HepG2 (cell line): Measurements from ENCODE around the gene KRTCAP2. TPM values are rescaled to one million over a fixed set of nuclear protein-coding genes. Genes with fewer than 3 reads are reported as not detected.

Experiments used
- ATRX ChIP-seq: sonication (generic); formaldehyde crosslinking; IDR thresholded peaks from 2 replicates; pipeline ENCODE4 v1.4.0; 2020; ENCODE audit warnings: missing genetic modification reagents, borderline replicate concordance
- KAT8 ChIP-seq: IDR thresholded peaks from 2 replicates; pipeline ENCODE4 v1.6.1; 2016; ENCODE audit warnings: missing genetic modification reagents, missing compliant biosample characterization
- SALL2 ChIP-seq: sonication (generic); formaldehyde crosslinking; IDR thresholded peaks from 2 replicates; pipeline ENCODE4 v1.8.1; 2023; ENCODE audit warnings: mild to moderate bottlenecking, missing genetic modification reagents, inconsistent platforms
- TEAD2 ChIP-seq: sonication (generic); formaldehyde crosslinking; IDR thresholded peaks from 2 replicates; pipeline ENCODE4 v1.9.0; 2021; ENCODE audit warnings: missing genetic modification reagents
- ZNF124 ChIP-seq: sonication (generic); formaldehyde crosslinking; IDR thresholded peaks from 2 replicates; pipeline ENCODE4 v1.4.0; 2020; ENCODE audit warnings: missing genetic modification reagents
- ZNF652 ChIP-seq: IDR thresholded peaks from 2 replicates; pipeline ENCODE4 v1.6.1; 2016; ENCODE audit warnings: low read depth, borderline replicate concordance
- ZNF780A ChIP-seq: sonication (generic); formaldehyde crosslinking; IDR thresholded peaks from 2 replicates; pipeline ENCODE4 v1.8.0; 2022; ENCODE audit warnings: mild to moderate bottlenecking, missing genetic modification reagents, moderate library complexity
- polyA plus RNA-seq, 8 experiments: library from polyadenylated mRNA; depleted of rRNA in 3 of 8; stranded (reverse) in 7 of 8; unstranded in 1 of 8; fragments of >200 nt; fragmentation: Illumina TruSeq in 4 of 8; extraction: Trizol in 4 of 8; gene quantifications; 2 replicates each; pipeline versions ENCODE4 v1.2.1 to v1.2.3, GENCODE V29; 2011 to 2016; ENCODE audit warnings: low read depth in 4 of 8, missing spikeins in 1 of 8, mixed read lengths in 1 of 8; ENCODE audit not compliant: insufficient read depth in 1 of 8
- total RNA-seq, 5 experiments: library from RNA; depleted of rRNA; stranded (reverse); fragments of >200 nt; fragmentation: Illumina TruSeq; extraction: Trizol; gene quantifications; 2 replicates each; pipeline ENCODE4 v1.2.3, GENCODE V29; 2016; ENCODE audit warnings: low read depth in 1 of 5
- TF ChIP-seq, protein P1 (sequence below): sonication (generic); formaldehyde crosslinking; IDR thresholded peaks from 2 replicates; pipeline ENCODE4 v1.4.0; 2020; ENCODE audit warnings: missing genetic modification reagents, borderline replicate concordance
- TF ChIP-seq, protein P2 (sequence below): IDR thresholded peaks from 2 replicates; pipeline ENCODE4 v1.6.1; 2016; ENCODE audit warnings: low read depth
- TF ChIP-seq, protein P3 (sequence below): sonication (generic); formaldehyde crosslinking; conservative IDR thresholded peaks from 2 replicates; pipeline ENCODE4 v1.4.0; 2020; ENCODE audit warnings: missing genetic modification reagents
- TF ChIP-seq, protein P4 (sequence below): IDR thresholded peaks from 2 replicates; pipeline ENCODE4 v1.6.1; 2016; ENCODE audit warnings: low read depth, missing genetic modification reagents, missing compliant biosample characterization
- TF ChIP-seq, protein P5 (sequence below): sonication (generic); formaldehyde crosslinking; IDR thresholded peaks from 2 replicates; pipeline ENCODE4 v1.4.0; 2020; ENCODE audit warnings: mild to moderate bottlenecking, missing genetic modification reagents
- TF ChIP-seq, protein P6 (sequence below): IDR thresholded peaks from 2 replicates; pipeline ENCODE4 v1.6.1; 2018; ENCODE audit warnings: missing genetic modification reagents, mild to moderate bottlenecking, missing compliant biosample characterization
- TF ChIP-seq, protein P7 (sequence below): sonication (generic); formaldehyde crosslinking; IDR thresholded peaks from 2 replicates; pipeline ENCODE4 v1.4.0; 2020; ENCODE audit warnings: missing genetic modification reagents

KRTCAP2 gene
- total and polyA plus RNA-seq, 2 of the 13 experiments (the other 11 are each of a cell fraction or from before 2014, with no cell fraction given): 77.3 to 79.4 TPM

DNA sequence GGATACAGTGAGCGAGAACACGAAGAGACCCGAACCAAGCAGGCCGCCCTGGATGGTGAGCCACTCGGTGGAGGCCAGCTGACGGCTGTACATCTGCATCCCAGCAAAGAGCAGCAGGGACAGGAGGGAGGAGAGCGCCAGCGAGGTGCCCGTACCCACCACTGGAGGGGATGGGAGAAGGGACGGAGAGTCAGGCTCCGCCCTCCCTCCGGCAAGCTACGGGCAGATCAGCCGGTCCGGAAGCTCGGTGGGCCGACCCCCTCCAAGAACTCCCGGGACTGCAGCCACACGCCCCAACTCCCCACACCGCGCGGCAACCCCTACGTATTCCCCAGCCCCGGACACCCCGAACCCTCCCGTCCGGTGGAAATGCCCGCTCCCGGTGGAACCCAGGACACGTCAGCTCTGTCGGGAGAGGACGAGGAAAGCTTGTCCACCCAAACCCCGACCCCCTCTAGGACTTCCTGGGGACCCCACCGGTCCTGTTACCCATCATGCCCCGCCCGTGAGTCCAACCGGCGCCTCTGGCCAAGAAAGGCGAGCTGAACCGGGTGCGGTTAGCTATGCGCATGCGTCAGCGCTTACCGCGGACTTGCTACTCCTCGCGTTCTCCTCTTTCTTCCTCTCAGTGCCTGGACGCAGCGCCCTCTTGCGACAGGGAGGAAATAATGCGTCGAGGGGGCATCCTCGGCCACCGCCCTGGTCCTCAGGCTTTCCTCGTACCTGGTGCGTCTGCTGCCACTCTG, at the start of gene KRTCAP2 (continued):
- TF ChIP-seq, protein P1, sequence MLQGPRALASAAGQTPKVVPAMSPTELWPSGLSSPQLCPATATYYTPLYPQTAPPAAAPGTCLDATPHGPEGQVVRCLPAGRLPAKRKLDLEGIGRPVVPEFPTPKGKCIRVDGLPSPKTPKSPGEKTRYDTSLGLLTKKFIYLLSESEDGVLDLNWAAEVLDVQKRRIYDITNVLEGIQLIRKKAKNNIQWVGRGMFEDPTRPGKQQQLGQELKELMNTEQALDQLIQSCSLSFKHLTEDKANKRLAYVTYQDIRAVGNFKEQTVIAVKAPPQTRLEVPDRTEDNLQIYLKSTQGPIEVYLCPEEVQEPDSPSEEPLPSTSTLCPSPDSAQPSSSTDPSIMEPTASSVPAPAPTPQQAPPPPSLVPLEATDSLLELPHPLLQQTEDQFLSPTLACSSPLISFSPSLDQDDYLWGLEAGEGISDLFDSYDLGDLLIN (CRISPR knock-in tag): no peak
- TF ChIP-seq KAT8 (CRISPR knock-in tag) (peak; percentile 95), ATRX (CRISPR knock-in tag) (no peak), ZNF124 (CRISPR knock-in tag) (no peak), SALL2 (CRISPR knock-in tag) (peak; percentile 85), TEAD2 (CRISPR knock-in tag) (0 out of 2 replicates have a peak, but pooled peaks have one; percentile 34), ZNF780A (CRISPR knock-in tag) (no peak), ZNF652 (CRISPR knock-in tag) (no peak)
- TF ChIP-seq, protein P2, sequence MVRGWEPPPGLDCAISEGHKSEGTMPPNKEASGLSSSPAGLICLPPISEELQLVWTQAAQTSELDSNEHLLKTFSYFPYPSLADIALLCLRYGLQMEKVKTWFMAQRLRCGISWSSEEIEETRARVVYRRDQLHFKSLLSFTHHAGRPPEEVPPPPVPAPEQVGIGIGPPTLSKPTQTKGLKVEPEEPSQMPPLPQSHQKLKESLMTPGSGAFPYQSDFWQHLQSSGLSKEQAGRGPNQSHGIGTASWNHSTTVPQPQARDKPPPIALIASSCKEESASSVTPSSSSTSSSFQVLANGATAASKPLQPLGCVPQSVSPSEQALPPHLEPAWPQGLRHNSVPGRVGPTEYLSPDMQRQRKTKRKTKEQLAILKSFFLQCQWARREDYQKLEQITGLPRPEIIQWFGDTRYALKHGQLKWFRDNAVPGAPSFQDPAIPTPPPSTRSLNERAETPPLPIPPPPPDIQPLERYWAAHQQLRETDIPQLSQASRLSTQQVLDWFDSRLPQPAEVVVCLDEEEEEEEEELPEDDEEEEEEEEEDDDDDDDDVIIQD (CRISPR knock-in tag): peak; percentile 65; the same call in 1 of the 2 replicates
- TF ChIP-seq, protein P3, sequence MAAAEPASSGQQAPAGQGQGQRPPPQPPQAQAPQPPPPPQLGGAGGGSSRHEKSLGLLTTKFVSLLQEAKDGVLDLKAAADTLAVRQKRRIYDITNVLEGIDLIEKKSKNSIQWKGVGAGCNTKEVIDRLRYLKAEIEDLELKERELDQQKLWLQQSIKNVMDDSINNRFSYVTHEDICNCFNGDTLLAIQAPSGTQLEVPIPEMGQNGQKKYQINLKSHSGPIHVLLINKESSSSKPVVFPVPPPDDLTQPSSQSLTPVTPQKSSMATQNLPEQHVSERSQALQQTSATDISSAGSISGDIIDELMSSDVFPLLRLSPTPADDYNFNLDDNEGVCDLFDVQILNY (CRISPR knock-in tag): no peak
- TF ChIP-seq, protein P4, sequence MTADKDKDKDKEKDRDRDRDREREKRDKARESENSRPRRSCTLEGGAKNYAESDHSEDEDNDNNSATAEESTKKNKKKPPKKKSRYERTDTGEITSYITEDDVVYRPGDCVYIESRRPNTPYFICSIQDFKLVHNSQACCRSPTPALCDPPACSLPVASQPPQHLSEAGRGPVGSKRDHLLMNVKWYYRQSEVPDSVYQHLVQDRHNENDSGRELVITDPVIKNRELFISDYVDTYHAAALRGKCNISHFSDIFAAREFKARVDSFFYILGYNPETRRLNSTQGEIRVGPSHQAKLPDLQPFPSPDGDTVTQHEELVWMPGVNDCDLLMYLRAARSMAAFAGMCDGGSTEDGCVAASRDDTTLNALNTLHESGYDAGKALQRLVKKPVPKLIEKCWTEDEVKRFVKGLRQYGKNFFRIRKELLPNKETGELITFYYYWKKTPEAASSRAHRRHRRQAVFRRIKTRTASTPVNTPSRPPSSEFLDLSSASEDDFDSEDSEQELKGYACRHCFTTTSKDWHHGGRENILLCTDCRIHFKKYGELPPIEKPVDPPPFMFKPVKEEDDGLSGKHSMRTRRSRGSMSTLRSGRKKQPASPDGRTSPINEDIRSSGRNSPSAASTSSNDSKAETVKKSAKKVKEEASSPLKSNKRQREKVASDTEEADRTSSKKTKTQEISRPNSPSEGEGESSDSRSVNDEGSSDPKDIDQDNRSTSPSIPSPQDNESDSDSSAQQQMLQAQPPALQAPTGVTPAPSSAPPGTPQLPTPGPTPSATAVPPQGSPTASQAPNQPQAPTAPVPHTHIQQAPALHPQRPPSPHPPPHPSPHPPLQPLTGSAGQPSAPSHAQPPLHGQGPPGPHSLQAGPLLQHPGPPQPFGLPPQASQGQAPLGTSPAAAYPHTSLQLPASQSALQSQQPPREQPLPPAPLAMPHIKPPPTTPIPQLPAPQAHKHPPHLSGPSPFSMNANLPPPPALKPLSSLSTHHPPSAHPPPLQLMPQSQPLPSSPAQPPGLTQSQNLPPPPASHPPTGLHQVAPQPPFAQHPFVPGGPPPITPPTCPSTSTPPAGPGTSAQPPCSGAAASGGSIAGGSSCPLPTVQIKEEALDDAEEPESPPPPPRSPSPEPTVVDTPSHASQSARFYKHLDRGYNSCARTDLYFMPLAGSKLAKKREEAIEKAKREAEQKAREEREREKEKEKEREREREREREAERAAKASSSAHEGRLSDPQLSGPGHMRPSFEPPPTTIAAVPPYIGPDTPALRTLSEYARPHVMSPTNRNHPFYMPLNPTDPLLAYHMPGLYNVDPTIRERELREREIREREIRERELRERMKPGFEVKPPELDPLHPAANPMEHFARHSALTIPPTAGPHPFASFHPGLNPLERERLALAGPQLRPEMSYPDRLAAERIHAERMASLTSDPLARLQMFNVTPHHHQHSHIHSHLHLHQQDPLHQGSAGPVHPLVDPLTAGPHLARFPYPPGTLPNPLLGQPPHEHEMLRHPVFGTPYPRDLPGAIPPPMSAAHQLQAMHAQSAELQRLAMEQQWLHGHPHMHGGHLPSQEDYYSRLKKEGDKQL (CRISPR knock-in tag): no peak
- TF ChIP-seq, protein P5, sequence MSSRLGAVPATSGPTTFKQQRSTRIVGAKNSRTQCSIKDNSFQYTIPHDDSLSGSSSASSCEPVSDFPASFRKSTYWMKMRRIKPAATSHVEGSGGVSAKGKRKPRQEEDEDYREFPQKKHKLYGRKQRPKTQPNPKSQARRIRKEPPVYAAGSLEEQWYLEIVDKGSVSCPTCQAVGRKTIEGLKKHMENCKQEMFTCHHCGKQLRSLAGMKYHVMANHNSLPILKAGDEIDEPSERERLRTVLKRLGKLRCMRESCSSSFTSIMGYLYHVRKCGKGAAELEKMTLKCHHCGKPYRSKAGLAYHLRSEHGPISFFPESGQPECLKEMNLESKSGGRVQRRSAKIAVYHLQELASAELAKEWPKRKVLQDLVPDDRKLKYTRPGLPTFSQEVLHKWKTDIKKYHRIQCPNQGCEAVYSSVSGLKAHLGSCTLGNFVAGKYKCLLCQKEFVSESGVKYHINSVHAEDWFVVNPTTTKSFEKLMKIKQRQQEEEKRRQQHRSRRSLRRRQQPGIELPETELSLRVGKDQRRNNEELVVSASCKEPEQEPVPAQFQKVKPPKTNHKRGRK (CRISPR knock-in tag): 0 out of 2 replicates have a peak, but pooled peaks have one; percentile 52
- TF ChIP-seq, protein P6, sequence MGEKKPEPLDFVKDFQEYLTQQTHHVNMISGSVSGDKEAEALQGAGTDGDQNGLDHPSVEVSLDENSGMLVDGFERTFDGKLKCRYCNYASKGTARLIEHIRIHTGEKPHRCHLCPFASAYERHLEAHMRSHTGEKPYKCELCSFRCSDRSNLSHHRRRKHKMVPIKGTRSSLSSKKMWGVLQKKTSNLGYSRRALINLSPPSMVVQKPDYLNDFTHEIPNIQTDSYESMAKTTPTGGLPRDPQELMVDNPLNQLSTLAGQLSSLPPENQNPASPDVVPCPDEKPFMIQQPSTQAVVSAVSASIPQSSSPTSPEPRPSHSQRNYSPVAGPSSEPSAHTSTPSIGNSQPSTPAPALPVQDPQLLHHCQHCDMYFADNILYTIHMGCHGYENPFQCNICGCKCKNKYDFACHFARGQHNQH (CRISPR knock-in tag): peak; percentile 84
- TF ChIP-seq, protein P7, sequence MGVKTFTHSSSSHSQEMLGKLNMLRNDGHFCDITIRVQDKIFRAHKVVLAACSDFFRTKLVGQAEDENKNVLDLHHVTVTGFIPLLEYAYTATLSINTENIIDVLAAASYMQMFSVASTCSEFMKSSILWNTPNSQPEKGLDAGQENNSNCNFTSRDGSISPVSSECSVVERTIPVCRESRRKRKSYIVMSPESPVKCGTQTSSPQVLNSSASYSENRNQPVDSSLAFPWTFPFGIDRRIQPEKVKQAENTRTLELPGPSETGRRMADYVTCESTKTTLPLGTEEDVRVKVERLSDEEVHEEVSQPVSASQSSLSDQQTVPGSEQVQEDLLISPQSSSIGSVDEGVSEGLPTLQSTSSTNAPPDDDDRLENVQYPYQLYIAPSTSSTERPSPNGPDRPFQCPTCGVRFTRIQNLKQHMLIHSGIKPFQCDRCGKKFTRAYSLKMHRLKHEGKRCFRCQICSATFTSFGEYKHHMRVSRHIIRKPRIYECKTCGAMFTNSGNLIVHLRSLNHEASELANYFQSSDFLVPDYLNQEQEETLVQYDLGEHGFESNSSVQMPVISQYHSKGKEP (CRISPR knock-in tag): no peak
